Tibial nerve (tissue), 4 donors: Measurements from ENCODE around the gene FOXI1. TPM values are rescaled to one million over a fixed set of nuclear protein-coding genes. Genes with fewer than 3 reads are reported as not detected.

Experiments used
- DNase-seq, 2 donors: peaks; one replicate each; pipeline ENCODE4 v3.0.0-alpha.2; 2019; ENCODE audit warnings: low spot score in 2 of 2
- H3K27ac ChIP-seq, 4 donors: fragments of 200-600 bp; sonication (generic) in 3 of 4; one replicate each; pipeline ENCODE4 v1.5.1; 2017 to 2019; ENCODE audit warnings: mild to moderate bottlenecking in 1 of 4
- H3K27me3 ChIP-seq, 2 donors: fragments of 200-600 bp; sonication (generic) in 1 of 2; one replicate each; pipeline versions ENCODE4 v1.5.1 to v1.6.0; 2017 to 2019
- H3K36me3 ChIP-seq, 3 donors: fragments of 200-600 bp; sonication (generic); one replicate each; pipeline ENCODE4 v1.5.1; 2018 to 2019
- H3K4me1 ChIP-seq, 4 donors: fragments of 200-600 bp; sonication (generic) in 3 of 4; one replicate each; pipeline ENCODE4 v1.5.1; 2017 to 2019
- H3K4me3 ChIP-seq, 4 donors: fragments of 200-600 bp; sonication (generic) in 3 of 4; one replicate each; pipeline ENCODE4 v1.5.1; 2017 to 2019; ENCODE audit warnings: mild to moderate bottlenecking in 1 of 4, moderate library complexity in 1 of 4
- H3K9me3 ChIP-seq, 4 donors: fragments of 200-600 bp; sonication (generic) in 3 of 4; one replicate each; pipeline ENCODE4 v1.5.1; 2017 to 2019
- EP300 ChIP-seq, 2 donors: sonication (generic); formaldehyde crosslinking; IDR thresholded peaks; one replicate each; pipeline ENCODE4 v1.6.1; 2017; ENCODE audit warnings: antibody characterized with exemption in 2 of 2, mild to moderate bottlenecking in 1 of 2
- POLR2A ChIP-seq, 2 donors: fragments of 450-650 bp; IDR thresholded peaks; one replicate each; pipeline ENCODE4 v1.6.1; 2017; ENCODE audit warnings: antibody characterized with exemption in 2 of 2, mild to moderate bottlenecking in 2 of 2, moderate library complexity in 2 of 2
- WGBS, 2 donors: methylation state at CpG; one replicate each; pipeline ENCODE4 v1.1.5; 2018; 5-methylcytosine and 5-hydroxymethylcytosine counted together
- total RNA-seq, 4 donors: library from RNA; depleted of rRNA; stranded (reverse); fragments of >200 nt; gene quantifications; one replicate each; pipeline ENCODE4 v1.1.0, GENCODE V29; 2016
- TF ChIP-seq, protein P1 (sequence below), 5 experiments: fragments of 200-600 bp in 3 of 5; fragments of 450-650 bp in 2 of 5; sonication (generic) in 3 of 5; IDR thresholded peaks; one replicate each; pipeline ENCODE4 v1.5.1; 2016 to 2019; ENCODE audit warnings: antibody characterized with exemption in 5 of 5, mild to moderate bottlenecking in 3 of 5, moderate library complexity in 2 of 5

Gene FOXI1
- total RNA-seq, 4 donors from 2014 or later, result 0.44 TPM; not detected in 3

DNA sequence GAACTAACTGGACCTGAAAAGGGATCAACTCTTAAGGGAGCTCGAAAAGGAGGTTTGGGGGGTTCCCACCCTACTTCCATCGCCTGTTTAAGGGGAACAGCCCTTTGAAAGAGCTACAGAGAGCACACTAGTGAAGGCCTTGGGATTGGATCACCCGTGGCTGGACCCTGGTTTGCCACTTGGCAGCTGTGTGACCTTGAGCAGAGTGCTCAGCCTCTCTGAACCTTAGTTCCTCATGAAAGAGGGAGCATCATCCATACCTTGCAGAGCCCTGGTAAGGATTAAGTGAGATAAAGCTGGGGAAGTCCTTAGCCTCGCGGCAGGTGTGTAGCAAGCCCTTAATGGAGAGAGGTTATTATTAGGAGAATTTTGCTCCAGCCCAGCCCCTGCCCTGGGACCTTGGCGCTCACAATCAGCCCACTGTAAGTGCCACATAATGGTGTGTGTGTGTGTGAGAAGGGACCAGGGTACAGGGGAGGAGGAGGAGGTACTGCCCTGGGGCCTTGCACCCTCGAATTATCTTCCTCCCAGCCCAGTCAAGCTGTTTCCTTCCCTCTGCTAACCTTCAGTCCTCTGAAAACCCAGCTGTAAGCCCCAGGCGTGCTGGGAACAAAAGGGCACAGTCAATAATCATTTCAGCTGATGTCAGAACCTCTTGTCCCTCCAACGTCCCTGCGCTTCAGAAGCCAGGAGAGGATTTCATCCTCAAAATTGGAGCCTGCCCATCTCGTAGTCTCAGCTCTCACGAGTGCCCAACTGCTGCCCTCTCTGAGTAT, 42.9 kb downstream of the FOXI1 start:
- H3K27ac ChIP-seq, result no peak overlapping the region
- no peaks in the 10 kb centered on the region for H3K9me3 ChIP-seq
- peaks cover 0 to 10% (median 0%) of the 10 kb centered on the region in 4 donors for H3K4me1 ChIP-seq
- TF ChIP-seq POLR2A (IDR thresholded peaks at IDR 0.05) (no peak), EP300 (IDR thresholded peaks at IDR 0.05) (no peak)
- TF ChIP-seq, protein P1, sequence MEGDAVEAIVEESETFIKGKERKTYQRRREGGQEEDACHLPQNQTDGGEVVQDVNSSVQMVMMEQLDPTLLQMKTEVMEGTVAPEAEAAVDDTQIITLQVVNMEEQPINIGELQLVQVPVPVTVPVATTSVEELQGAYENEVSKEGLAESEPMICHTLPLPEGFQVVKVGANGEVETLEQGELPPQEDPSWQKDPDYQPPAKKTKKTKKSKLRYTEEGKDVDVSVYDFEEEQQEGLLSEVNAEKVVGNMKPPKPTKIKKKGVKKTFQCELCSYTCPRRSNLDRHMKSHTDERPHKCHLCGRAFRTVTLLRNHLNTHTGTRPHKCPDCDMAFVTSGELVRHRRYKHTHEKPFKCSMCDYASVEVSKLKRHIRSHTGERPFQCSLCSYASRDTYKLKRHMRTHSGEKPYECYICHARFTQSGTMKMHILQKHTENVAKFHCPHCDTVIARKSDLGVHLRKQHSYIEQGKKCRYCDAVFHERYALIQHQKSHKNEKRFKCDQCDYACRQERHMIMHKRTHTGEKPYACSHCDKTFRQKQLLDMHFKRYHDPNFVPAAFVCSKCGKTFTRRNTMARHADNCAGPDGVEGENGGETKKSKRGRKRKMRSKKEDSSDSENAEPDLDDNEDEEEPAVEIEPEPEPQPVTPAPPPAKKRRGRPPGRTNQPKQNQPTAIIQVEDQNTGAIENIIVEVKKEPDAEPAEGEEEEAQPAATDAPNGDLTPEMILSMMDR (IDR thresholded peaks at IDR 0.05), result no peak
- no peaks in the 10 kb centered on the region for H3K27me3 ChIP-seq
- 55 to 63% methylated on average over 12 of the region's 12 CpGs for WGBS, 2 donors
- DNase-seq, result no peak
- H3K4me3 ChIP-seq, result no peak overlapping the region
- no peaks in the 10 kb centered on the region for H3K36me3 ChIP-seq

DNA sequence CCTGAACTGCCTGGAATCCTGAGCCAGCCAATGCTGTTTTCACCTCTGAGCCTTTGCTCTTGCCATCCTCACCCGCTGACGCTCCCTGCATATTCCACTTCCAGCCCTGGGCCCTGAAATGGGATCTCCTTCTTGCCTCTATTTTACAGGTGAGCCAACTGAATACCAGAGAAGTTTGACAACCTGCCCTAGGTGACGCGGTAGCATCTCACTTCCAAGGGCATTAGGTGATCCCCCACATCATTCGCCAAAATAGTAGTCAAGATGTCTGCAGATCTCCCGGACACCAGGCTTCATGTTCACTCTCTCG, 43.5 kb downstream of the FOXI1 start:
- no peak overlapping the region for H3K27ac ChIP-seq
- no peaks in the 10 kb centered on the region for H3K9me3 ChIP-seq
- H3K36me3 ChIP-seq, result no peaks in the 10 kb centered on the region
- peaks cover 0 to 10% (median 0%) of the 10 kb centered on the region in 4 donors for H3K4me1 ChIP-seq
- no peak overlapping the region for H3K4me3 ChIP-seq
- TF ChIP-seq, protein P1 (IDR thresholded peaks at IDR 0.05), result no peak
- TF ChIP-seq EP300 (IDR thresholded peaks at IDR 0.05), result no peak
- no peak for TF ChIP-seq POLR2A (IDR thresholded peaks at IDR 0.05)
- WGBS, 2 donors, result 85 to 95% methylated on average over 7 of the region's 7 CpGs
- no peaks in the 10 kb centered on the region for H3K27me3 ChIP-seq
- no peak for DNase-seq

DNA sequence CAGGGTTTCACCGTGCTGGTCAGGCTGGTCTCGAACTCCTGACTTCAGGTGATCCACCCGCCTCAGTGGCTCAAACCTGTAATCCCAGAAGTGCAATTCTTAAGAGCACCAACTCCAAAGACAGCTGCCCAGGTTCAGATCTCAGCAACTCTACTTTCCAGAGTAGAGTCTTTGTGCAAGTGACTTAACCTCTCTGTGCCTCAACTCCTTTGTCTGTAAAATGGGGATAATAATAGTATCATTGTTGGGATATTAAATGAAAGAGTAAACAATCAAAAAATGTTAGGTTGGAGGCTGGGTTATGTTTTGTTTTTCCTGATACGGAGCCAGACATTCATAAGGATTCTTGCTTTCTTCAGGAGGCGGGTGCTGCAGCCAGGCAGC, 45.0 kb downstream of the FOXI1 start:
- no peak for DNase-seq
- Histone ChIP-seq H3K4me3 (no peak overlapping the region), H3K4me1 (peaks cover 0 to 10% (median 0%) of the 10 kb centered on the region in 4 donors), H3K27ac (no peak overlapping the region), H3K36me3 (no peaks in the 10 kb centered on the region), H3K27me3 (no peaks in the 10 kb centered on the region), H3K9me3 (no peaks in the 10 kb centered on the region)
- 65 to 74% methylated on average over 5 of the region's 5 CpGs for WGBS, 2 donors
- TF ChIP-seq EP300 (IDR thresholded peaks at IDR 0.05) (no peak), POLR2A (IDR thresholded peaks at IDR 0.05) (no peak)
- TF ChIP-seq, protein P1 (IDR thresholded peaks at IDR 0.05), result no peak

DNA sequence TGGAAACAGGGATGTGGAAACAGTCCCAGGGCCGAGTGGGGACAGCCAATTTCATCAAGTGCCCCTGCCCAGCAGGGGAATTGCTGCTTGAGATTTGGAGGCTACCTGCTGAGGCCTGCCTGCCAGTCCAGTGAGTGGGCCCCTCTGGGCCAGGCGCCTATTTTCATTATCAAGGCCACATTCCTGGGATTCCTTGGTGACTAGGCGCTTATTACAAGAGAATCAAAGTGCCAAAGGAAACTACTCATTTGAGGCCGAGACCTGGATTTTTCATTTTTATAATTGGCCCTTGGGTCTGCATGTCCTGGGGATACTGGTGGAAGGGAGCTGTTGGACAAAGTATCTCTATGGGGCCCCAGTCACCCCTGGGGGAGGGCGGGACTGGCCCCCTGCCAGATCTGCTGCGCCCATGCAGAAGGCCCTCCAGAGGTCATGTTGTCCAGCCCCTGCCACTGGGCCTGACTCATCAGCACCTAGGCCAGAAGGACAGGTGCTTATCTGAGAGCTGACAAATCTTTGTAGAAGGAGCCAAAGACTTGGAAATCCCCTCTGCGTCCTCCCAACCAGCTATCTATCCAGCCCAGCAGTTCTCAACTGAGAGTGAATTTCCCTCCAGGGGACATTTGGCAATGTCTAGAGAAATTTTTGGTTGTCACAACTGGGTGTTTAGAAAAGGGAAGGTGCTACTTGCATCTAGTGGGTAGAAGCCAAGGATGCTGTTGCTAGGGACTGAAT, 45.6 kb downstream of the FOXI1 start:
- WGBS, 2 donors, result 30 to 52% methylated on average over 7 of the region's 7 CpGs
- Histone ChIP-seq H3K4me1 (peaks cover 0 to 10% (median 0%) of the 10 kb centered on the region in 4 donors), H3K27ac (no peak overlapping the region), H3K9me3 (no peaks in the 10 kb centered on the region), H3K27me3 (no peaks in the 10 kb centered on the region), H3K36me3 (no peaks in the 10 kb centered on the region), H3K4me3 (no peak overlapping the region)
- no peak for DNase-seq
- TF ChIP-seq, protein P1 (IDR thresholded peaks at IDR 0.05), result no peak
- no peak for TF ChIP-seq POLR2A (IDR thresholded peaks at IDR 0.05)
- TF ChIP-seq EP300 (IDR thresholded peaks at IDR 0.05), result no peak

DNA sequence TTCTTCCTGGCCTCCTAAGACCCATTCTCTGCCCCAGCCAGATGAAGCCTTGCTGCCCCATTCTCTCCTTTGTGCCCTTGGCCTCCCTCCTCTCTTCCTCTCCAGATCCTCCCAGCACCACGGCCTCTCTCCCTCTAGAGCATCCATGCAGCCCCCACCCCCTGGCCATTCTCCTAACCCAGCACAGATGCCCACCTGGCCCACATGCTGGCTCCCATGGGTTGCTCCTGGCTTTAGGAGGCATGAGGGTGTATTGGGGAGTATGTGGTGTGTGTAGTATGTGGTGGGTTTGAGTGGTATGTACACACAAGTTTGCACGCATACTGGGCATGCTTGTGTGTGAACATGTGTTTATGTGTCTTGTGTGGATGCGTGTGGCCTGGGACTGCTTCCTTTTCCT, 47.1 kb downstream of the FOXI1 start:
- Histone ChIP-seq H3K27me3 (no peaks in the 10 kb centered on the region), H3K27ac (no peak overlapping the region), H3K36me3 (no peaks in the 10 kb centered on the region), H3K4me3 (no peak overlapping the region), H3K4me1 (peaks cover 0 to 10% (median 0%) of the 10 kb centered on the region in 4 donors), H3K9me3 (no peaks in the 10 kb centered on the region)
- 84 to 91% methylated on average over 3 of the region's 3 CpGs for WGBS, 2 donors
- TF ChIP-seq, protein P1 (IDR thresholded peaks at IDR 0.05), result no peak
- DNase-seq, result no peak
